Activated CD4-positive, alpha-beta T cell treated with anti-CD3 and anti-CD28 coated beads for 4 hours (primary cell): ENCODE measurements around the gene TSC1.

Source experiments
- DNase-seq, 2 donors: peaks; one replicate each; pipeline ENCODE4 v3.0.0-alpha.2; 2020

Gene TSC1

DNA sequence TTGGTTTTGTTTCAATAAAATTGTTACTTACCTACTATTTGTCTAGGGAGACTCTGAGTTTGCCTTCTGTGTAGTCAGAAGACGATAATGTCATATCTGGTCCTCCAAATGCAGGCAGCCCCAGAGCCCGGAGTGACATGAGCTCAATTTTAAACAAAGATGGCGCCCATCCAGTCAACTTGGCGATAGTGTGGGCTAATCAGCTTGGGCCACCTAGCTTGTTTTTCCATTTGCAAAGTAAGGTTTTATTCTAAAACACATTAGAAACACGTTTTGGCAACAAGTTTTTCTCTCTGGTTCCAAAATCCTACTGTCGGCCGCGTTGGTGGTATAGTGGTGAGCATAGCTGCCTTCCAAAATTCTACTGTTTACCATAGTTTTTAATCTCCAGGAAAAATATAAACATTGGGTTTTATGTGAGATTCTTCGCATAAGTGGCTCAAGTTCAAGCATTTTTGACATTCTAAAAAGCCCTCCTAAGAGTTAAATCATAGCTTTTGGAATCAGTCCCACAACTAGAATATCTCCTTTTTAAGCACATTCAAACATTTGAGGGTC lies 13.2 kb downstream of the TSC1 start:
- no peak for DNase-seq

DNA sequence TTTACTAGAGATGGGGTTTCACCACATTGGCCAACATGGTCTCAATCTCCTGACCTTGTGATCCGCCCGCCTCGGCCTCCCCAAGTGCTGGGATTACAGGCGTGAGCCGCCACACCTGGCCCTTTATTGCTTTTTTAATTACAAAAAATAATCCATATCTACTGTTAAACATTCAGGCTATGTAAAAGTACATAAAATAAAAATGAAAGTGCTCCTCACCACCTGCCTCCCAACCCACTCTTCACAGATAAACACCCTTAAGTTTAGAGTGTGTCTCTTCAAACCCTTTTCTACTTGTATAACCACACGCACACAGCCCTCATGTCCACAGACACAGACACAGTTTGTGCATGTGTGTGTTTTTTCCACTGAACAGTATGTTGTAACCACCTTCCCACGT lies 16.7 kb downstream of the TSC1 start:
- DNase-seq = no peak

- no peak for DNase-seq
These were observed 21.0 kb downstream of the TSC1 start for GRCh38 chr9:132923346-132923902.

- DNase-seq = no peak
These were observed 24.7 kb downstream of the TSC1 start for GRCh38 chr9:132919614-132920268.

DNA sequence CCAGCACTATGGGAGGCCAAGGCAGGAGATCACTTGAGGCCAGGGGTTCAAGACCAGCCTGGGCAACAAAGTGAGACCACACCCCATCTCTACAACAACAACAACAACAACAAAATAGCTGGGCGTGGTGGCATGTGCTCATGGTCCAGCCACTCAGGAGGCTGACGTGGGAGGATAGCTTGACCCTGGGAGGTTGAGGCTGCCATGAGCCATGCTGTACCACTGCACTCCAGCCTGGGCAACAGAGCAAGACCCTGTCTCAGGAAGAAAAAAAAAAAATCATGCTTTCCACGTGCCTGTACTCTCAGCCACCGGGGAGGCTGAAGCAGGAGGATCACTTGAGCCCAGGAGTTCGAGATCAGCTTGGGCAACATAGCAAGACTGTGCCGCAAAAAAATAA lies 29.5 kb downstream of the TSC1 start:
- DNase-seq = no peak

GRCh38 chr9:132912131-132912530 lies 32.3 kb downstream of the TSC1 start:
- no peak for DNase-seq

- DNase-seq = no peak
These were observed 34.0 kb downstream of the TSC1 start for GRCh38 chr9:132910376-132910775.

DNA sequence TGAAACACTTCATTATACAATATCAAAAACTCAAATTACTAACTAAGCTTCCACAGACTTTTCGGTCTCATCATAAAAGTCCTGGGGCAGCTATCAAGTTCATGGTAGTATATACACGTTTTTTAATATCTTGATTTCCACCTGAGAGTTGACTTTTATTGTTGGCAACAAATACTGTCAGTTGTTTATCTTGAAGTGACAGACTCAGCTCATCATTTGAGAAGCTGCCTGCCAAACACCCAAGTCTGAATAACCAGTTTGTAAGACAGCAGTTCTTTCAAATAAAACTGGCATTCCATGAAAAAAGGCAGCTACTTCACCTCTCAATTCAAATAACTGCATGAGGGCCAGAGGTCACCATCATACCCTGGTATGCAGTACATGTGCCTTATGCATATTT lies 35.1 kb downstream of the TSC1 start:
- no peak for DNase-seq

DNA sequence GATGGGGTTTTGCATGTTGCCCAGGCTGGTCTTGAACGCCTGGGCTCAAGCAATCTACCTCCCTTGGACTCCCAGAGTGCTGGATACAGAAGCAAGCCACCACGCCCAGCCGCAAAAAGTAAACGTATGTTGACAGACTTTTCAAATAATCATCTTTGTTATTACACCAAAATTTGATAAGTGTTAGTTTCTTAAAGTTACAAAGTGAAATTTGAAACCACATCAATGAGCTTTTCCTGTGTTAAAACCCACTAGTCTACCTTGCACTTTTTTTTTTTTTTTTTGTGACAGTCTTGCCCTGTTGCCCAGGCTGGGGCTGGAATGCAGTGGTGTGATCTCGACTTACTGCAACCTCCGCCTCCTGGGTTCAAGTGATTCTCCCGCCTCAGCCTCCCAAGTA lies 35.8 kb downstream of the TSC1 start:
- no peak for DNase-seq

DNA sequence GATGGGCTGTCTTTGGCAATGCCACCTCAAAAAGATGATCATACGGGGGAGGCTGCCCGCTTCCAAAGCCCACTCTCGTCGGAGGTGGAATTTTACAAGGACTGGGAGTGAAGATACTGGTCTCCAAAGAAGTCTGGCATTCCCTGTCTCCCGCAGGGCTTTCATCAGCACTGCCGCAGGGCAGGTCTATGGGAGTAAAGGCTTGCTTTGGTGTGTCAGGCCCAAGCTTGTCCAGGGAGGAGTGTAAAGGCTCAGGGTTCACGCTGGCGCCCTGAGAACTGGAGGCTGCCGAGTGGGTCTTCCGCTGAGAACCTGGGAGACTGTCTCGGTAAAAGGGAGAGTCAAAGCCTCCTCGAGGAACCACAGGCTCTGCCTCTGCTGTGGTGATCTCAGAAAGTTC lies 38.7 kb downstream of the TSC1 start:
- no peak for DNase-seq

GRCh38 chr9:132903574-132904492 lies 40.6 kb downstream of the TSC1 start:
- DNase-seq = no peak

- DNase-seq = peak; percentile 44 to 76
These were observed 42.3 kb downstream of the TSC1 start for GRCh38 chr9:132901858-132902831.

- no peak for DNase-seq
These were observed 46.4 kb downstream of the TSC1 start for GRCh38 chr9:132898051-132898450.

GRCh38 chr9:132896906-132897305 lies 47.5 kb downstream of the TSC1 start:
- DNase-seq = no peak

GRCh38 chr9:132896264-132896663 lies 48.2 kb downstream of the TSC1 start:
- DNase-seq = no peak

DNA sequence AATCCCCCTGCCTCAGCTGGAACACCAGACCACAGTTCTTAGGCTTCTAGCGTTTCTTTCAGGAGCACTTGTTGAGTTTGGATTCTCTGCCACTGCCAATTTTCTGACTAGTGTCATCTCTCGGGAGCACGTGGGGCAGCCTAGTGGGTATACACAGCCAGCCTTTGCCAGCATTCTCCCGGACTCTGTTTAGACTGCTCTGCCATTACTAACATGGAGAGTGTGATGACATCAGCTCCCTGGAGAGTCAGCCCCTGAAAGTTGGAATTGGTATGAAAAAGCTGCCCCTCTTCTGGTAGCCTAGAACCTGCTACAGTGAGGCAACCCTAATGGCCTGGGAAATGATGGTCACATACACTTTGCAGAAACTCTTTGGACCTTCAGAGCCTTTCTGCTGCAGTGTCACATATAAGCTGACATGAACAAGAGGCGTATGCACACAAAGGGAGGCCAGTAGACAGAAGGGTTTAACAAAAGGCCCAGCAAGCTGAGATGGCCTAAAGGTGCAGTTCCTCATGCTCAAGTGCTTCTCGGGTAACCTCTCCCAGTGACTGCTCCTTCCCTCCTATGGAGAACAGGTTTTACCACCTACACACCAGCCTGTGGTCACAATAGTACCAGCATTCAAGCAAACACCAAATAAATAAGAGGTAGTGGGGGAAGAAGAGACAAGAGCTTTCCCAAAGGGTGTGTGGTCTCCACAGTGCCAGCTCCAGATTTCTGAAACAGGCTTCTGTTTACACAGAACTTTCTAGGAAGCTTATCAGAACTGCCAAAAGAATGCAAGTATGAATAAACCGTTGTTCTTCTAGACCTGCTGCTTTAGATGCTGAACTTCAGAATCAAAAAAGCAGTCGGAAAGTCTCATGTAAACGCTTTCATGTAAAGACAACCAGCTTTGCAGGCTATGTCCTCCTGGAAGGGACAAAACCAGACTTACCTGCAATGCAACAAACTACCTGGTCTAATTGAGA lies 49.3 kb downstream of the TSC1 start:
- DNase-seq = no peak

- DNase-seq = no peak
These were observed 50.1 kb downstream of the TSC1 start for GRCh38 chr9:132894346-132894745.

DNA sequence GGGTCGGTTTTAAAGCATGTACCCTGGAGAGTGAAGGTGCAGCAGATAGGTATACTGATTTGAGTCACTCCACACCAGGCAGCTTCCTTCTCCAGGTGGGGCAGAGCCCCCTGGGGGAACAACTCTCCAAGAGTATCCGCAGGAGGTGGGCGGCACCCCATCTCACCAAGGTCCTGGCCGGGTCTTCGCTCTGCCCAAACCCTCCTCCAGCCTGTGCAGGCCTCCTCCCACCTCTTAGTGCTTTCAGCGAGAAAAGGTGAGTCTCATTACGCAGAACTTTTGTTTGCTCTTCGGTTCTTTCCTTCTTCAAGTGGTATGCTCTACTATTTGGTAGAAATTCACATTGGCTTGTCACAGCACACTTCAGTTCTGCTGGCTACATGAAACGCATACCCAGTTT lies 52.0 kb downstream of the TSC1 start:
- DNase-seq = no peak

DNA sequence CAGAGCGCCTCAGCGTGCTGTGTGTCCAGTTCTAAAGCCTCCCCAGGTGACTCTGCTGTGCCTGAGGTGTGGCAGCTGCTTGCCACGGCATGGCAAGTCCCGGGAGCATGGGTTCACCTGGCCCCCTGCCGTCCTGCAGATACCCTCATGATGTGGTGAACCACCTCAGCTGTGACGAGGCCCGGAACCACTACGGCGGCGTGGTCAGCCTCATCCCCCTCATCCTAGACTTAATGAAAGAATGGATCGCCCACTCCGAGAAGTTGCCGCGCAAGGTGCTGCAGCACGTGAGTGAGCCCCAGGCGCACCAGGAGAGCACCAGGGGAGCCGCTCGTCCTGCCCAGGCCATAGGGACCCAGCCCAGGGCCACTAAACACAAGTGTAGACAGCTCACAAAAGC lies 56.3 kb downstream of the TSC1 start:
- no peak for DNase-seq

DNA sequence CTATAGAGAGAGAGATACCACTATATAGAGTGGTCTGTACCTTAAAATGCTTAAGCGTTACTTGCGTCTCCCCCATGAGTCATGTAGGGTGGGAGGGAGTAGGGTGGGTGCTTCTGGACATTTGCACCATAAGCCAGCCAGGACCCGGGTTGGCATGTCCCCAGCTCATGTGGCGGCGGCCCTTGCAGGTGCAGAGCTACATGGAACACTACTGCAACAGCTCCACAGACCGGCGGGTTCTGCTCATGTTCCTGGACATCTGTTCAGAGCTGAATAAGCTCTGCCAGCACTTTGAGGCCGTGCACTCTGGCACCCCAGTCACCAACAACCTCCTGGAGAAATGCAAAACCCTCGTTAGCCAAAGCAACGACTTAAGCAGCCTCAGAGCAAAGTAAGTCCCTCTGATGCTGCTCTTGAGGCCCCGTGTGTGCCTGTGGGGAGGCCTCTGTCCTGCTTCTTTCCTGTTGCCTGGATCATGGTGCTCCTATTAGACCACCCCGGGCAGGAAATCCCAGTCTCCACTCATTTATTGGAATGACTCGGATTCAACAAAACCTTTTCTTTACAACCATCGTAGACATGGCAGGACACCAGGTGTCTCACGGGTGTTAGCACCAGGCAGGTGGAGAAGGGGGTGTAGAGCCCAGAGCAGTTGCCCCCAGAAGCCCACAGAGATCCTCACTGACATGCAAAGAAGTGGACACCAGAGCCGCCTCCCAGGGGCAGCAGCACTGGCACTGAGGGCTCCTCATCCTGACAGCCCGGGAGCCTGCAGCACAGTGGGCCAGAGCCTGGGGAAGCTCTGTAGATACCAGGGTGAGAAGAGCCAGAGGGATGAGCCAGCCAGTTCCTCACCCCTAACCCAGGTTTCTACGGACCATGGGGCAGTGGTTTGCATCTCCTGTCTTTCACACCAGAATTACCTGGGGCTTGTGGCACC lies 57.0 kb downstream of the TSC1 start:
- no peak for DNase-seq
